ENCODE data around the gene MRPL14.

DNA sequence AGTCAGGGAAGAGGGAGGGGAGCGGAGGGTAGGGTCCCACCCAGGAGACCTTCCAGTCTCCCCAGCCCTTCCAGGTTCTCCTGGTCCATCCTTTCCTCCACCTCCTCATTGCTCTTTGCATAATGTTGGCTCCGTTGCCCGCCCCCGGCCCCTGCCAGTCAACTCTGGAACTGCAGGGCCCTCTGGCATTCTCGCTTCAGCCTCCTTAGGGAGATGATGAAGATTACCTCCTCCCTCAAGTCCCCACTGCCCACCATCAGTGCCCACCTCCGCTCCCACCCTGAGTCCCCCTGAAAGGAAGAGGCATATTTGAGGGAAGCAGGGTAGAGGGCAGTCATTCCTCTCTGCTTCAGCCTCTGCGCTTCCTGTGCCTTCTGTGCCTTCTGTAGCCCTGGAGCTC is 8.6 kb upstream of the MRPL14 start:
- TF ChIP-seq CTCF (IDR thresholded peaks at IDR 0.05) (no peak), ZFX (IDR thresholded peaks at IDR 0.05; ENCODE audit: borderline replicate concordance) (no peak)
